Gastroesophageal sphincter (tissue), 4 donors: Measurements from ENCODE around the gene WBP1L. TPM values are rescaled to one million over a fixed set of nuclear protein-coding genes. Genes with fewer than 3 reads are reported as not detected.

Experiments
- ATAC-seq: fragments of 150-250 bp; one replicate; pipeline ENCODE4 v1.9.1; 2016; ENCODE audit warnings: mild to moderate bottlenecking, moderate library complexity
- H3K27ac ChIP-seq, 4 donors: fragments of 200-600 bp; sonication (generic) in 3 of 4; 1 replicate in 3 of 4; 2 replicates in 1 of 4; pipeline ENCODE4 v1.5.1; 2016 to 2019
- H3K27me3 ChIP-seq: fragments of 200-600 bp; sonication (generic); one replicate; pipeline ENCODE4 v1.5.1; 2019
- H3K36me3 ChIP-seq, 2 donors: fragments of 200-600 bp; sonication (generic); one replicate each; pipeline ENCODE4 v1.5.1; 2019; ENCODE audit warnings: control low read depth in 1 of 2
- H3K4me1 ChIP-seq, 3 donors: fragments of 200-600 bp; sonication (generic); 1 replicate in 2 of 3; 2 replicates in 1 of 3; pipeline ENCODE4 v1.5.1; 2016 to 2019; ENCODE audit warnings: control low read depth in 2 of 3
- H3K4me3 ChIP-seq, 2 donors: fragments of 200-600 bp; sonication (generic); one replicate each; pipeline ENCODE4 v1.5.1; 2019; ENCODE audit warnings: mild to moderate bottlenecking in 1 of 2, moderate library complexity in 1 of 2
- H3K9me3 ChIP-seq, 3 donors: fragments of 200-600 bp; sonication (generic); one replicate each; pipeline ENCODE4 v1.5.1; 2017 to 2019; ENCODE audit warnings: control low read depth in 2 of 3
- EP300 ChIP-seq: sonication (generic); formaldehyde crosslinking; IDR thresholded peaks from one replicate; pipeline ENCODE4 v1.6.1; 2017; ENCODE audit warnings: antibody characterized with exemption, mild to moderate bottlenecking
- POLR2A ChIP-seq, 2 donors: fragments of 450-650 bp; IDR thresholded peaks; one replicate each; pipeline ENCODE4 v1.6.1; 2017; ENCODE audit warnings: antibody characterized with exemption in 2 of 2, mild to moderate bottlenecking in 2 of 2, moderate library complexity in 1 of 2
- POLR2AphosphoS5 ChIP-seq: sonication (generic); formaldehyde crosslinking; IDR thresholded peaks from one replicate; pipeline ENCODE4 v1.6.1; 2017; ENCODE audit warnings: antibody characterized with exemption
- WGBS, 2 donors: methylation state at CpG; one replicate each; pipeline ENCODE4 v1.1.5; 2018; ENCODE audit warnings: low coverage in 1 of 2; 5-methylcytosine and 5-hydroxymethylcytosine counted together
- total RNA-seq, 4 donors: library from RNA; depleted of rRNA; stranded (reverse); fragments of >200 nt; gene quantifications; one replicate each; pipeline ENCODE4 v1.1.0, GENCODE V29; 2016
- TF ChIP-seq, protein P1 (sequence below), 4 experiments: fragments of 200-600 bp in 2 of 4; fragments of 450-650 bp in 2 of 4; sonication (generic) in 1 of 4; IDR thresholded peaks; one replicate each; pipeline ENCODE4 v1.5.1; 2017 to 2019; ENCODE audit warnings: antibody characterized with exemption in 4 of 4, mild to moderate bottlenecking in 2 of 4, moderate library complexity in 2 of 4

WBP1L gene
- total RNA-seq, 4 donors from 2014 or later = 125 to 142 (median 132) TPM

DNA sequence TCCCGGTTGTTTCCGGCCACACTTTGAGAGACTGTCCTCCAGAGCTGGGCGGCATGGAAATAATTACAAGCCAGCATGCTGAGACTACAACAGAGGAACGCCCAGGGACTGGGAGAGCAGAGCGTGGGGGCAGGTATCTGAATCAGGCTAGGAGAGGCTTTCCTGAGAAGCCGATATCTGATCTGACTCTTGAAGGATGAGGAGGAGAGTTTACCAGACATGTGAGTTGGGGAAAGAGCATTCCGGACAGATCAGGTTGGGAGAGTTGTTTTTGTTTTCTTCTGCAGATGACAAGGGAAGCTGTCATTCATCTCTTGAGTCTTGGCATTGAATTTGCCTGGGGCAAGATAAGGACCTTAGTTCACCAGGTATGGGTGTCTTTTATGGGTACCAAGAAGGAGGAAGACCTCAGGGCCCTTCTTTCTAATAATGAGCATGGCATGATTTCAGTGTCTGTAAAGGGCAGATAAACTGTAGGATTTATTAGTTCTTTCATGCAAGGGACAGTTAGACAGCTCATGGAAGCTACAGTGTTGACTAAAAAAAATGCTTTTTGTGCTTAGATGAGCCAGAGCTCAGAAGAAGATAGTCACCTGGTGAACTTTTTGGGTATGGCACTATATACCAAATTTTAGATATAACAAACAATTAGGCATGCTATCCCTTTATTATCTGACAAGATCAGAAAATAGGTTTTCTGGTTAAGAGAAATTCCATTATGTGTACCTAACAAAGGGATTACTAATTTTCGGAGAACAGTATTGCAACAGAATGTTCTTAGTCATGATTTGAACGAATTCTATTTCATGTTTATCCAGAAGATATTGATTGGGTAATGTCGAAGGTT lies 36.2 kb downstream of the WBP1L start:
- Histone ChIP-seq H3K27ac (peak overlapping the region; percentile 23 to 97 (median 95)), H3K9me3 (no peaks in the 10 kb centered on the region), H3K27me3 (no peaks in the 10 kb centered on the region), H3K4me1 (peaks cover 45 to 100% (median 82%) of the 10 kb centered on the region in 3 donors), H3K36me3 (no peaks in the 10 kb centered on the region), H3K4me3 (no peak overlapping the region)
- ATAC-seq = no peak
- TF ChIP-seq, protein P1, sequence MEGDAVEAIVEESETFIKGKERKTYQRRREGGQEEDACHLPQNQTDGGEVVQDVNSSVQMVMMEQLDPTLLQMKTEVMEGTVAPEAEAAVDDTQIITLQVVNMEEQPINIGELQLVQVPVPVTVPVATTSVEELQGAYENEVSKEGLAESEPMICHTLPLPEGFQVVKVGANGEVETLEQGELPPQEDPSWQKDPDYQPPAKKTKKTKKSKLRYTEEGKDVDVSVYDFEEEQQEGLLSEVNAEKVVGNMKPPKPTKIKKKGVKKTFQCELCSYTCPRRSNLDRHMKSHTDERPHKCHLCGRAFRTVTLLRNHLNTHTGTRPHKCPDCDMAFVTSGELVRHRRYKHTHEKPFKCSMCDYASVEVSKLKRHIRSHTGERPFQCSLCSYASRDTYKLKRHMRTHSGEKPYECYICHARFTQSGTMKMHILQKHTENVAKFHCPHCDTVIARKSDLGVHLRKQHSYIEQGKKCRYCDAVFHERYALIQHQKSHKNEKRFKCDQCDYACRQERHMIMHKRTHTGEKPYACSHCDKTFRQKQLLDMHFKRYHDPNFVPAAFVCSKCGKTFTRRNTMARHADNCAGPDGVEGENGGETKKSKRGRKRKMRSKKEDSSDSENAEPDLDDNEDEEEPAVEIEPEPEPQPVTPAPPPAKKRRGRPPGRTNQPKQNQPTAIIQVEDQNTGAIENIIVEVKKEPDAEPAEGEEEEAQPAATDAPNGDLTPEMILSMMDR (IDR thresholded peaks at IDR 0.05) = peak in 1 of 4 experiments; percentile 29
- peak; percentile 76 for TF ChIP-seq POLR2AphosphoS5
- TF ChIP-seq POLR2A (IDR thresholded peaks at IDR 0.05) = no peak
- no peak for TF ChIP-seq EP300
- 40 to 71% methylated on average over 5 to 10 of the region's 10 CpGs for WGBS, 2 donors

DNA sequence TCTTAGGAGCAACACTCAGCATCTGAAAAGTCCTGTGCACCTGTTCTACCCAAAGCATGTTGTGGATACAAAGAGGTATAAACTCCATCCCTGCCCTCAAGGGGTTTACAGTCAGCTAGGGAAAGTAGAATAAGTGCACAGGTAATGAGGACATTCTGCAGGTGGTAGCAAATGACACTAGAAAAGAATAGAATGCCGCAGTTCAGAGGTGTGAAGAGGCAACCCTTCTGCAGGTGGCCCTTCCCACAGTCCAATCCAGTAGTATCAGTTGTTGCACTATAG lies 36.7 kb downstream of the WBP1L start:
- Histone ChIP-seq H3K4me3 (no peak overlapping the region), H3K9me3 (no peaks in the 10 kb centered on the region), H3K4me1 (peaks cover 45 to 100% (median 81%) of the 10 kb centered on the region in 3 donors), H3K27ac (peak overlapping the region; percentile 95 to 97 (median 95)), H3K36me3 (no peaks in the 10 kb centered on the region), H3K27me3 (no peaks in the 10 kb centered on the region)
- TF ChIP-seq EP300 = no peak
- TF ChIP-seq POLR2AphosphoS5 = no peak
- TF ChIP-seq POLR2A (IDR thresholded peaks at IDR 0.05) = no peak
- TF ChIP-seq, protein P1 (IDR thresholded peaks at IDR 0.05) = no peak
- no peak for ATAC-seq
- WGBS, 2 donors = 93 to 100% methylated on average over 1 of the region's 1 CpG

DNA sequence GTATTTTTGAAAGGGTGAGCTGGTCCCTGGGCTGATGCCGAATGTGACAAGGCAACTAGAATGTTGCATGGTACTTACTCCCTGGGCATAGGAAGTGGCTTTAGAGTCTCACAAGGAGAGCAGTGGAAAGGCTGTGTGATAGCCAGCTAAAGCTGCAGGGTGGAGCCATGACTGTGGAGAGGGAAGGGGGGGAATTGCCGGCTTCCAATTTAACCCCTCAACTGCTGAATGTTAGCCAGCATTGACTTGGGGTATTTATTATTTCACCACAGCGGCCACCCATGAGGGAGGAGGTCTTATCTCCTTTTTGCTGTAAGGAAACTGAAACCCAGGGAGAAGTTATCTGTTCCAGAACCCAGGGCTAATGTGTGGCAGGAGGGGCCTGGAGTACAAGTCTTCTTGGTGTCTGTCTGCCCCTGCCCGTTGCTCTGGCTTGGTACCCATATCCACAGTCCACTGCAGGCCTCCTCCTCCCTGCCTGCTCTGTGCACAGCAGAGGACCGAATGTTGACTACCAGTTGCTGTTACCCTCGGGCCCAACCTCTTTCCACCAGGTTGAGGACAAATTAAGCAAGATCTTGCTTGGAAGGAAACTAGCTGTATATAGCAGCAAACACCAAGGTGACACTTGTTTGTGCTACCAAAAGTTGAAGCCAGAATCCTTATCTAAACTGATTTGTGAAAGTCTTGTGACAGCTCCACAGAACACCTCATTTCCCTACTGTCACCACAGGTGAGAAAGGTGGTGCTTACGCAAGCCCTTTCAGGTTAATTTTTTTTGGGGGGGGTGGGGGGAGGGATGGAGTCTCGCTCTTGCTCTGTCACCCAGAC lies 37.6 kb downstream of the WBP1L start:
- Histone ChIP-seq H3K4me1 (peaks cover 46 to 100% (median 78%) of the 10 kb centered on the region in 3 donors), H3K36me3 (no peaks in the 10 kb centered on the region), H3K9me3 (no peaks in the 10 kb centered on the region), H3K27ac (peak overlapping the region; percentile 95 to 97 (median 95)), H3K4me3 (no peak overlapping the region), H3K27me3 (no peaks in the 10 kb centered on the region)
- peak; percentile 15 for TF ChIP-seq POLR2AphosphoS5
- TF ChIP-seq EP300 = no peak
- TF ChIP-seq, protein P1 (IDR thresholded peaks at IDR 0.05) = no peak
- no peak for TF ChIP-seq POLR2A (IDR thresholded peaks at IDR 0.05)
- no peak for ATAC-seq
- 30 to 52% methylated on average over 4 of the region's 8 CpGs for WGBS, 2 donors

DNA sequence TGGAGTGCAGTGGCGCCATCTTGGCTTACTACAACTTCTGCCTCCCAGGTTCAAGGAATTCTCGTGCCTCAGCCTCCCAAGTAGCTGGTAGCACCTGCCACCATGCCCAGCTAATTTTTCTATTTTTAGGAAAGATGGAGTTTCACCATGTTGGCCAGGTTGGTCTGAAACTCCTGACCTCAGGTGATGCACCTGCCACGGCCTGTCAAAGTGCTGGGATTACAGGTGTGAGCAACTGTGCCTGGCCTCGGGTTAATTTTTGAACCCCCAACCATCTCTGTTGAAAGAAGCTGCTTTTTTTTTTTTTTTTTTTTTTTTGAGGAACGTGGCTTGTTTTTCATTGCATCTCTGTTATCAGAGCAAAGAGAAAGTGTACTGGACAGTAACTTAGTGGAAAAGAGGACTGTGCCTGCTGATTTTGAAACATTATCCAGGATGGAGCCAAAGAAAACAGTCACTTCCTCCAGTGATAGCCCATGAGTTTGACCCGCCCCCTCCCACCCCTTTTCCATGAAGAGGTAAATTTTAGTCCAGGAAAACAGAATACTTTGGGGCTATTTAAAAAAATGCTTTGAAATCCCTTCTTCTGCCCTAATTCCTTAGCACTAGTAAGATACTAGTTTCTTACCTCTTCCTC lies 38.3 kb downstream of the WBP1L start:
- peak; percentile 65 for ATAC-seq
- peak overlapping the region; percentile 95 to 97 (median 95) for H3K27ac ChIP-seq
- H3K36me3 ChIP-seq = no peaks in the 10 kb centered on the region
- H3K9me3 ChIP-seq = no peaks in the 10 kb centered on the region
- no peak for TF ChIP-seq EP300
- TF ChIP-seq POLR2AphosphoS5 = no peak
- TF ChIP-seq, protein P1 (IDR thresholded peaks at IDR 0.05) = no peak
- no peak for TF ChIP-seq POLR2A (IDR thresholded peaks at IDR 0.05)
- H3K4me1 ChIP-seq = peaks cover 48 to 100% (median 79%) of the 10 kb centered on the region in 3 donors
- no peaks in the 10 kb centered on the region for H3K27me3 ChIP-seq
- WGBS, 2 donors = 49 to 90% methylated on average over 2 to 6 of the region's 6 CpGs
- H3K4me3 ChIP-seq = peak overlapping the region in 1 of 2 donors; percentile 14
